Stimulated activated CD8-positive, alpha-beta memory T cell treated with anti-CD3 and anti-CD28 coated beads, Interleukin-15, amount 100 ng/mL, for 4 hours (primary cell): ENCODE results near the gene NEK4.

Experiments
- DNase-seq, 2 donors: peaks; one replicate each; pipeline ENCODE4 v3.0.0-alpha.2; 2020; ENCODE audit warnings: low read depth in 2 of 2

Gene NEK4

GRCh38 chr3:52663098-52663497 lies 107.6 kb downstream of the NEK4 start:
- no peak for DNase-seq

- no peak for DNase-seq
Observed at GRCh38 chr3:52660046-52660445, 110.7 kb downstream of the NEK4 start.
